ENCODE measurements around the gene IL19. TPM values are rescaled to one million over a fixed set of nuclear protein-coding genes. Genes with fewer than 3 reads are reported as not detected.
A peak's percentile ranks its signal among the peaks of the same experiment; 100 is the strongest.

IL19 gene
- total RNA-seq, 1 donor from 2014 or later, result not detected

GRCh38 chr1:206798384-206798996 is 27.9 kb downstream of the IL19 start:
- DNase-seq (ENCODE audit: extremely low spot score, unreplicated experiment), result no peak
- Mint-ChIP-seq H3K4me3 (no peak overlapping the region), H3K27ac (no peak overlapping the region), H3K27me3 (peaks cover 7% of the 10 kb centered on the region), H3K9me3 (no peaks in the 10 kb centered on the region), H3K36me3 (no peaks in the 10 kb centered on the region), H3K4me1 (ENCODE audit: unreplicated experiment) (no peaks in the 10 kb centered on the region)
- peak; percentile 1 for TF ChIP-seq CTCF (conservative IDR thresholded peaks at IDR 0.05)

GRCh38 chr1:206799311-206799710 is 28.7 kb downstream of the IL19 start:
- Mint-ChIP-seq H3K4me3 (no peak overlapping the region), H3K27ac (no peak overlapping the region), H3K27me3 (peaks cover 11% of the 10 kb centered on the region), H3K4me1 (ENCODE audit: unreplicated experiment) (peaks cover 8% of the 10 kb centered on the region), H3K36me3 (no peaks in the 10 kb centered on the region), H3K9me3 (no peaks in the 10 kb centered on the region)
- no peak for TF ChIP-seq CTCF (conservative IDR thresholded peaks at IDR 0.05)
- DNase-seq (ENCODE audit: extremely low spot score, unreplicated experiment), result no peak

GRCh38 chr1:206800411-206800810 is 29.8 kb downstream of the IL19 start:
- H3K9me3 Mint-ChIP-seq, result no peaks in the 10 kb centered on the region
- no peak overlapping the region for H3K27ac Mint-ChIP-seq
- peaks cover 14% of the 10 kb centered on the region for H3K4me1 Mint-ChIP-seq (ENCODE audit: unreplicated experiment)
- no peak for TF ChIP-seq CTCF (conservative IDR thresholded peaks at IDR 0.05)
- H3K36me3 Mint-ChIP-seq, result no peaks in the 10 kb centered on the region
- peaks cover 17% of the 10 kb centered on the region for H3K27me3 Mint-ChIP-seq
- no peak for DNase-seq (ENCODE audit: extremely low spot score, unreplicated experiment)
- H3K4me3 Mint-ChIP-seq, result no peak overlapping the region

GRCh38 chr1:206800891-206801290 is 30.3 kb downstream of the IL19 start:
- no peak overlapping the region for H3K27ac Mint-ChIP-seq
- H3K4me3 Mint-ChIP-seq, result no peak overlapping the region
- DNase-seq (ENCODE audit: extremely low spot score, unreplicated experiment), result no peak
- peaks cover 14% of the 10 kb centered on the region for H3K4me1 Mint-ChIP-seq (ENCODE audit: unreplicated experiment)
- no peak for TF ChIP-seq CTCF (conservative IDR thresholded peaks at IDR 0.05)
- no peaks in the 10 kb centered on the region for H3K9me3 Mint-ChIP-seq
- no peaks in the 10 kb centered on the region for H3K36me3 Mint-ChIP-seq
- peaks cover 17% of the 10 kb centered on the region for H3K27me3 Mint-ChIP-seq

GRCh38 chr1:206801467-206801866 is 30.9 kb downstream of the IL19 start:
- Mint-ChIP-seq H3K4me1 (ENCODE audit: unreplicated experiment) (peaks cover 14% of the 10 kb centered on the region), H3K9me3 (no peaks in the 10 kb centered on the region), H3K27ac (no peak overlapping the region), H3K36me3 (no peaks in the 10 kb centered on the region), H3K4me3 (no peak overlapping the region), H3K27me3 (peaks cover 17% of the 10 kb centered on the region)
- no peak for DNase-seq (ENCODE audit: extremely low spot score, unreplicated experiment)
- TF ChIP-seq CTCF (conservative IDR thresholded peaks at IDR 0.05), result no peak

- Mint-ChIP-seq H3K4me1 (ENCODE audit: unreplicated experiment) (peaks cover 14% of the 10 kb centered on the region), H3K9me3 (no peaks in the 10 kb centered on the region), H3K27ac (no peak overlapping the region), H3K36me3 (no peaks in the 10 kb centered on the region), H3K27me3 (peaks cover 21% of the 10 kb centered on the region), H3K4me3 (no peak overlapping the region)
- no peak for TF ChIP-seq CTCF (conservative IDR thresholded peaks at IDR 0.05)
- DNase-seq (ENCODE audit: extremely low spot score, unreplicated experiment), result no peak
Observed at GRCh38 chr1:206802401-206802800, 31.8 kb downstream of the IL19 start.
